ENCODE results near the gene ITGAL. TPM values are rescaled to one million over a fixed set of nuclear protein-coding genes. Genes with fewer than 3 reads are reported as not detected.

The ITGAL gene
- total and polyA plus RNA-seq, 2 of the 13 experiments (the other 11 are each of a cell fraction or from before 2014, with no cell fraction given): 0.86 to 1.2 TPM

DNA sequence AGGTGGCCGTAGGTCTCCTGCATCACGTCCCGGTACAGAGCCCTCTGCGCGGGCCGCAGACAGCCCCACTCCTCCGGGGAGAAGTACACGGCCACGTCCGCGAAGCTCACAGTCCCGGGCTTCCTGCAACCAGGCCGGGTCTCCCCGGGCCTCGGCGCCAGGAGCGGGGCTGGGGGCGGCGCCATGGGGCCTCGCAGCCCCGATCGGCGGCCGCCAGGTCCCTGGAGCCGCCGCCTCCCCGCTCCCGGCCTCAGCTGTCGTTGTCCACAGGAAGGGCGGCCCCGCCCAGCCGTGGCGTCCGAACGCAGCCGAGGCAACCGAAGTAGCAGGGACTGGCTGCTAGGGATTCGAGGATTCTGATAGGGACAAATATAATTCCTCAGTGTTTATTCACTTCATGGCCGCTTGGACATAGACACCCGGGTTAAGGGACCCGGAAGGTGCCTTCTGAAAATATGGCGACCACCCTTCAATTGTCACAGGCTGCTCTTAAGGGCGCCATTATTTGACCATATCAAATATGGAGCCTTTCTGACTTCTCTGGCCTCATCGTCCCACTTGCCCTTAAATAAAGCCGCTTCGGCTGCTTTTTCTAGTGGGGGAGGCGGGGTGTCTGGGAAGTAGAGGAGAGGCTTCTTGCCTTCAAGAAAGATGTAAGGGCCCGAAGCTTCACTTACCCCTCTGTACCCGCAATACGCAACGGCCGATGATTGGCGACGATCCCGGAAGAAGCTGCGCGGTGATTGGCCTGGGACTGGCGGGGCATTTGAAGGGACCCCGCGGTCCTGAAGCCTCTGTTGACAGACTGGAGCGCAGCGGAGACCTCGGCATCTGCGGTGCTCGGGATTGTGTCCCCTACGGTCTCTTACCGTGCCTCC is 99.1 kb downstream of the ITGAL start, which contains the start of gene ZNF688 (continued):
- peak; percentile 73; the same call in 1 of the 2 replicates for TF ChIP-seq ZNF430 (CRISPR knock-in tag; IDR thresholded peaks at IDR 0.05)
- peak; percentile 86 for TF ChIP-seq ELF1 (CRISPR knock-in tag; IDR thresholded peaks at IDR 0.05)
- TF ChIP-seq KLF9 (CRISPR knock-in tag; IDR thresholded peaks at IDR 0.05; ENCODE audit: low read depth): peak; percentile 77
- peak; percentile 85 for TF ChIP-seq KAT8 (CRISPR knock-in tag; IDR thresholded peaks at IDR 0.05)
- TF ChIP-seq ZNF616 (CRISPR knock-in tag; IDR thresholded peaks at IDR 0.05; ENCODE audit: low read depth): peak; percentile 58; the same call in 1 of the 2 replicates
- TF ChIP-seq ARID2 (CRISPR knock-in tag; IDR thresholded peaks at IDR 0.05; ENCODE audit: borderline replicate concordance): 0 out of 2 replicates have a peak, but pooled peaks have one; percentile 8
- TF ChIP-seq EEA1 (CRISPR knock-in tag; IDR thresholded peaks at IDR 0.05; ENCODE audit: borderline replicate concordance): peak; percentile 86; the same call in 1 of the 2 replicates
- TF ChIP-seq ZNF577 (CRISPR knock-in tag; IDR thresholded peaks at IDR 0.05; ENCODE audit: borderline replicate concordance, low read depth): no peak
- 0 out of 2 replicates have a peak, but pooled peaks have one; percentile 5 for TF ChIP-seq BCL6 (CRISPR knock-in tag; IDR thresholded peaks at IDR 0.05)
- TF ChIP-seq, protein P1, sequence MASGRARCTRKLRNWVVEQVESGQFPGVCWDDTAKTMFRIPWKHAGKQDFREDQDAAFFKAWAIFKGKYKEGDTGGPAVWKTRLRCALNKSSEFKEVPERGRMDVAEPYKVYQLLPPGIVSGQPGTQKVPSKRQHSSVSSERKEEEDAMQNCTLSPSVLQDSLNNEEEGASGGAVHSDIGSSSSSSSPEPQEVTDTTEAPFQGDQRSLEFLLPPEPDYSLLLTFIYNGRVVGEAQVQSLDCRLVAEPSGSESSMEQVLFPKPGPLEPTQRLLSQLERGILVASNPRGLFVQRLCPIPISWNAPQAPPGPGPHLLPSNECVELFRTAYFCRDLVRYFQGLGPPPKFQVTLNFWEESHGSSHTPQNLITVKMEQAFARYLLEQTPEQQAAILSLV (CRISPR knock-in tag; IDR thresholded peaks at IDR 0.05; ENCODE audit: borderline replicate concordance): peak; percentile 92; the same call in 1 of the 2 replicates
- peak; percentile 53 for TF ChIP-seq SALL1 (CRISPR knock-in tag; IDR thresholded peaks at IDR 0.05)
- 0 out of 2 replicates have a peak, but pooled peaks have one; percentile 38 for TF ChIP-seq CHD2 (IDR thresholded peaks at IDR 0.05; ENCODE audit: low read depth, low read length)
- TF ChIP-seq BCL3 (CRISPR knock-in tag; IDR thresholded peaks at IDR 0.05): peak; percentile 69
- TF ChIP-seq, protein P2, sequence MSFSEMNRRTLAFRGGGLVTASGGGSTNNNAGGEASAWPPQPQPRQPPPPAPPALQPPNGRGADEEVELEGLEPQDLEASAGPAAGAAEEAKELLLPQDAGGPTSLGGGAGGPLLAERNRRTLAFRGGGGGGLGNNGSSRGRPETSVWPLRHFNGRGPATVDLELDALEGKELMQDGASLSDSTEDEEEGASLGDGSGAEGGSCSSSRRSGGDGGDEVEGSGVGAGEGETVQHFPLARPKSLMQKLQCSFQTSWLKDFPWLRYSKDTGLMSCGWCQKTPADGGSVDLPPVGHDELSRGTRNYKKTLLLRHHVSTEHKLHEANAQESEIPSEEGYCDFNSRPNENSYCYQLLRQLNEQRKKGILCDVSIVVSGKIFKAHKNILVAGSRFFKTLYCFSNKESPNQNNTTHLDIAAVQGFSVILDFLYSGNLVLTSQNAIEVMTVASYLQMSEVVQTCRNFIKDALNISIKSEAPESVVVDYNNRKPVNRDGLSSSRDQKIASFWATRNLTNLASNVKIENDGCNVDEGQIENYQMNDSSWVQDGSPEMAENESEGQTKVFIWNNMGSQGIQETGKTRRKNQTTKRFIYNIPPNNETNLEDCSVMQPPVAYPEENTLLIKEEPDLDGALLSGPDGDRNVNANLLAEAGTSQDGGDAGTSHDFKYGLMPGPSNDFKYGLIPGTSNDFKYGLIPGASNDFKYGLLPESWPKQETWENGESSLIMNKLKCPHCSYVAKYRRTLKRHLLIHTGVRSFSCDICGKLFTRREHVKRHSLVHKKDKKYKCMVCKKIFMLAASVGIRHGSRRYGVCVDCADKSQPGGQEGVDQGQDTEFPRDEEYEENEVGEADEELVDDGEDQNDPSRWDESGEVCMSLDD (CRISPR knock-in tag; IDR thresholded peaks at IDR 0.05; ENCODE audit: borderline replicate concordance): peak; percentile 18; the same call in 1 of the 2 replicates
- peak; percentile 56; the same call in 1 of the 2 replicates for TF ChIP-seq RARG (CRISPR knock-in tag; IDR thresholded peaks at IDR 0.05; ENCODE audit: low read depth)
- TF ChIP-seq, protein P3, sequence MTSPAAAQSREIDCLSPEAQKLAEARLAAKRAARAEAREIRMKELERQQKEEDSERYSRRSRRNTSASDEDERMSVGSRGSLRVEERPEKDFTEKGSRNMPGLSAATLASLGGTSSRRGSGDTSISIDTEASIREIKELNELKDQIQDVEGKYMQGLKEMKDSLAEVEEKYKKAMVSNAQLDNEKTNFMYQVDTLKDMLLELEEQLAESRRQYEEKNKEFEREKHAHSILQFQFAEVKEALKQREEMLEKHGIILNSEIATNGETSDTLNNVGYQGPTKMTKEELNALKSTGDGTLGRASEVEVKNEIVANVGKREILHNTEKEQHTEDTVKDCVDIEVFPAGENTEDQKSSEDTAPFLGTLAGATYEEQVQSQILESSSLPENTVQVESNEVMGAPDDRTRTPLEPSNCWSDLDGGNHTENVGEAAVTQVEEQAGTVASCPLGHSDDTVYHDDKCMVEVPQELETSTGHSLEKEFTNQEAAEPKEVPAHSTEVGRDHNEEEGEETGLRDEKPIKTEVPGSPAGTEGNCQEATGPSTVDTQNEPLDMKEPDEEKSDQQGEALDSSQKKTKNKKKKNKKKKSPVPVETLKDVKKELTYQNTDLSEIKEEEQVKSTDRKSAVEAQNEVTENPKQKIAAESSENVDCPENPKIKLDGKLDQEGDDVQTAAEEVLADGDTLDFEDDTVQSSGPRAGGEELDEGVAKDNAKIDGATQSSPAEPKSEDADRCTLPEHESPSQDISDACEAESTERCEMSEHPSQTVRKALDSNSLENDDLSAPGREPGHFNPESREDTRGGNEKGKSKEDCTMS (CRISPR knock-in tag; conservative IDR thresholded peaks at IDR 0.05): no peak
- no peak for TF ChIP-seq SSRP1 (CRISPR knock-in tag; IDR thresholded peaks at IDR 0.05)
- peak; percentile 7 for TF ChIP-seq IKZF4 (CRISPR knock-in tag; IDR thresholded peaks at IDR 0.05; ENCODE audit: borderline replicate concordance, low read depth, not compliant biosample characterization)
